ENCODE data around the gene HSPB6. TPM values are rescaled to one million over a fixed set of nuclear protein-coding genes. Genes with fewer than 3 reads are reported as not detected.
"Not testable (repeated sequence)": the region's sequence is repeated elsewhere in the genome, so short reads cannot be mapped to it uniquely, and the experiment has no call there.

HSPB6 gene
- total RNA-seq, 1 experiment from 2014 or later, result 0.93 TPM

DNA sequence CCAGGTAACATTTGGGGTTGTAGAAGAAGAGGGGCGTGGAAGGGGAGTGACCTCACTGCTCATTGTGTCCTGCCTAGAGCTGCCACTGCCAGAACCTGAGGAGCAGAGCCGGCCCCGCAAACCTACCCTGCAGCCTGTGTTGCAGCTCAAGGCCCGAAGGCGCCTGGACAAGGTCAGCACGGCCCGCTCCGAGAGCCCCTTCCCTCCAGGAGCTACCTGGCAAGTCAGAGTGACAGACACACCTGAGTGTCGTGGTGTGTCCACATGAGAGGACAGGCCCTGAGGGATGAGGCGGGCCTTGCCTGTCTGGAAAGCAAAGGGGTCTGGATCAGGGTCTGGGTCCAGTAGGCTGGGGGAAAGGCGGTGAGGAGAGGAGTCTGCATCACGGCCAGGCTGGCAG lies 32.3 kb downstream of the HSPB6 start (continued):
- TF ChIP-seq, protein P1, sequence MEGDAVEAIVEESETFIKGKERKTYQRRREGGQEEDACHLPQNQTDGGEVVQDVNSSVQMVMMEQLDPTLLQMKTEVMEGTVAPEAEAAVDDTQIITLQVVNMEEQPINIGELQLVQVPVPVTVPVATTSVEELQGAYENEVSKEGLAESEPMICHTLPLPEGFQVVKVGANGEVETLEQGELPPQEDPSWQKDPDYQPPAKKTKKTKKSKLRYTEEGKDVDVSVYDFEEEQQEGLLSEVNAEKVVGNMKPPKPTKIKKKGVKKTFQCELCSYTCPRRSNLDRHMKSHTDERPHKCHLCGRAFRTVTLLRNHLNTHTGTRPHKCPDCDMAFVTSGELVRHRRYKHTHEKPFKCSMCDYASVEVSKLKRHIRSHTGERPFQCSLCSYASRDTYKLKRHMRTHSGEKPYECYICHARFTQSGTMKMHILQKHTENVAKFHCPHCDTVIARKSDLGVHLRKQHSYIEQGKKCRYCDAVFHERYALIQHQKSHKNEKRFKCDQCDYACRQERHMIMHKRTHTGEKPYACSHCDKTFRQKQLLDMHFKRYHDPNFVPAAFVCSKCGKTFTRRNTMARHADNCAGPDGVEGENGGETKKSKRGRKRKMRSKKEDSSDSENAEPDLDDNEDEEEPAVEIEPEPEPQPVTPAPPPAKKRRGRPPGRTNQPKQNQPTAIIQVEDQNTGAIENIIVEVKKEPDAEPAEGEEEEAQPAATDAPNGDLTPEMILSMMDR (IDR thresholded peaks at IDR 0.05 in 2 of 3, conservative IDR thresholded peaks at IDR 0.05 in 1 of 3; ENCODE audit: borderline replicate concordance in 1 of 3, insufficient read depth in 1 of 3, low read depth in 2 of 3, low read length in 2 of 3), result no peak
- TF ChIP-seq, protein P2, sequence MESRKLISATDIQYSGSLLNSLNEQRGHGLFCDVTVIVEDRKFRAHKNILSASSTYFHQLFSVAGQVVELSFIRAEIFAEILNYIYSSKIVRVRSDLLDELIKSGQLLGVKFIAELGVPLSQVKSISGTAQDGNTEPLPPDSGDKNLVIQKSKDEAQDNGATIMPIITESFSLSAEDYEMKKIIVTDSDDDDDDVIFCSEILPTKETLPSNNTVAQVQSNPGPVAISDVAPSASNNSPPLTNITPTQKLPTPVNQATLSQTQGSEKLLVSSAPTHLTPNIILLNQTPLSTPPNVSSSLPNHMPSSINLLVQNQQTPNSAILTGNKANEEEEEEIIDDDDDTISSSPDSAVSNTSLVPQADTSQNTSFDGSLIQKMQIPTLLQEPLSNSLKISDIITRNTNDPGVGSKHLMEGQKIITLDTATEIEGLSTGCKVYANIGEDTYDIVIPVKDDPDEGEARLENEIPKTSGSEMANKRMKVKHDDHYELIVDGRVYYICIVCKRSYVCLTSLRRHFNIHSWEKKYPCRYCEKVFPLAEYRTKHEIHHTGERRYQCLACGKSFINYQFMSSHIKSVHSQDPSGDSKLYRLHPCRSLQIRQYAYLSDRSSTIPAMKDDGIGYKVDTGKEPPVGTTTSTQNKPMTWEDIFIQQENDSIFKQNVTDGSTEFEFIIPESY (IDR thresholded peaks at IDR 0.05; ENCODE audit: extremely low read depth, insufficient replicate concordance, low read length), result no peak
- TF ChIP-seq EGR1 (IDR thresholded peaks at IDR 0.05; ENCODE audit: low read depth), result no peak
- TF ChIP-seq YY1 (IDR thresholded peaks at IDR 0.05; ENCODE audit: extremely low read depth, insufficient replicate concordance, low read depth, low read length), result no peak
- no peak for TF ChIP-seq POLR2A (IDR thresholded peaks at IDR 0.05; ENCODE audit: borderline replicate concordance, extremely low read depth, insufficient read depth, insufficient read length)
- no peak for TF ChIP-seq CEBPB (IDR thresholded peaks at IDR 0.05; ENCODE audit: low read depth)
- TF ChIP-seq POLR2AphosphoS5 (IDR thresholded peaks at IDR 0.05; ENCODE audit: low read depth, low read length), result no peak
- TF ChIP-seq SRF (IDR thresholded peaks at IDR 0.05; ENCODE audit: low read depth), result no peak

DNA sequence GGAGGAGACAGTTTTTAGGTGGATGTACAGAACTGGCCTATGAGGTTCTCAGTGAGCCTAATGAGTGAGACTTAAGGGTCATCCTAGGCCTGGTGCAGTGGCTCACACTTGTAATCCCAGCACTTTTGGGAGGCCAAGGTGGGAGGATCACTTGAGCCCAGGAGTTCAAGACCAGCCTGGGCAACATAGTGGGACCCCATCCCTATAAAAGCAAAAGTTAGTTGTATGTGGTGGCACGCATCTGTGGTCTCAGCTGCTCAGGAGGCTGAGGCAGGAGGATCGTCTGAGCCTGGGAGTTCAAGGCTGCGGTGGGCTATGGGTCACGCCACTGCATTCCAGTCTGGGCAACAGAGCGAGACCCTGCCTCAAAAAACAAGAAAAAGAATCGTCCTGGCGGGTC lies 32.7 kb downstream of the HSPB6 start:
- CTCF ChIA-PET; H3K27ac ChIP-seq (ENCODE audit: low read depth, low read length); ATAC-seq; RAD21 ChIA-PET (ENCODE audit: low non-redundant PET in 1 of 2, low total read pairs in 2 of 2, uncharacterized antibody in 2 of 2, unreplicated experiment in 2 of 2); H2AFZ ChIP-seq (ENCODE audit: low read depth, low read length, poor library complexity, severe bottlenecking); H3K4me2 ChIP-seq (ENCODE audit: low read length); intact Hi-C loops (cut with micrococcal nuclease); BruUV-seq (replicated peaks); DNase-seq (ENCODE audit: low read depth, low spot score); H3K9me3 ChIP-seq (ENCODE audit: control insufficient read depth in 1 of 2, insufficient read depth in 1 of 2, low read depth in 1 of 2, low read length in 2 of 2); H3K4me1 ChIP-seq (ENCODE audit: control insufficient read depth in 1 of 2, insufficient read depth in 2 of 2, low read length in 2 of 2); H3K27me3 ChIP-seq (ENCODE audit: insufficient read depth, low read length); H4K20me1 ChIP-seq (ENCODE audit: insufficient read depth); H3K9me2 ChIP-seq (ENCODE audit: insufficient read depth); H3K4me3 ChIP-seq (replicated peaks in 1 of 2; ENCODE audit: low read depth in 1 of 2, low read length in 2 of 2); H3K9ac ChIP-seq (ENCODE audit: low read length): not testable (repeated sequence)
- Histone ChIP-seq H3K36me3 (ENCODE audit: control insufficient read depth in 1 of 2, insufficient read depth in 2 of 2, low read length in 2 of 2) (peaks cover 66 to 69% of the 10 kb centered on the region in 2 experiments), H3K79me2 (ENCODE audit: insufficient read depth, low read length) (peaks cover 25% of the 10 kb centered on the region)
- POLR2A ChIA-PET, result interaction anchor here (1.0 to 1.3 kb wide), 2 partner anchors 16 to 21 kb away, joined by 3 to 5 read pairs; partner anchors contain the start of genes PSENEN and U2AF1L4
